Mesodermal cell (in vitro differentiated cells): ENCODE data around the gene UBN1. TPM values are rescaled to one million over a fixed set of nuclear protein-coding genes. Genes with fewer than 3 reads are reported as not detected.

Source experiments
- H3K27ac ChIP-seq: 2 replicates; pipeline ENCODE4 v1.7.0; 2013; ENCODE audit warnings: mild to moderate bottlenecking, low read depth, low read length, moderate library complexity; ENCODE audit not compliant: severe bottlenecking
- H3K36me3 ChIP-seq: 2 replicates; pipeline ENCODE4 v1.7.1; 2013; ENCODE audit warnings: mild to moderate bottlenecking, low read length, moderate library complexity; ENCODE audit not compliant: control insufficient read depth, insufficient read depth
- H3K4me1 ChIP-seq: one replicate; pipeline ENCODE4 v1.7.1; 2013; ENCODE audit warnings: mild to moderate bottlenecking, low read length; ENCODE audit not compliant: insufficient read depth, control insufficient read depth, poor library complexity, severe bottlenecking
- H3K4me3 ChIP-seq: 2 replicates; pipeline ENCODE4 v1.7.0; 2013; ENCODE audit warnings: low read length, control low read depth, mild to moderate bottlenecking; ENCODE audit not compliant: insufficient read depth, poor library complexity, severe bottlenecking; ENCODE audit errors: extremely low read depth
- H3K9me3 ChIP-seq: 2 replicates; pipeline ENCODE4 v1.7.1; 2013; ENCODE audit warnings: mild to moderate bottlenecking, low read length, moderate library complexity; ENCODE audit not compliant: control insufficient read depth
- WGBS, 2 experiments: methylation state at CpG; one replicate each; pipeline ENCODE4 v1.1.5; 2013; ENCODE audit warnings: missing lambda C conversion rate in 2 of 2; ENCODE audit not compliant: insufficient coverage in 2 of 2; 5-methylcytosine and 5-hydroxymethylcytosine counted together
- polyA plus RNA-seq, 2 experiments: library from polyadenylated mRNA; stranded (reverse); fragments of 50-300 nt; gene quantifications; one replicate each; pipeline ENCODE4 v1.2.3, GENCODE V29; 2013

Gene UBN1
- polyA plus RNA-seq (2013, experiment 1 of 2): 31.6 TPM
- polyA plus RNA-seq (2013, experiment 2 of 2): 23.5 TPM

DNA sequence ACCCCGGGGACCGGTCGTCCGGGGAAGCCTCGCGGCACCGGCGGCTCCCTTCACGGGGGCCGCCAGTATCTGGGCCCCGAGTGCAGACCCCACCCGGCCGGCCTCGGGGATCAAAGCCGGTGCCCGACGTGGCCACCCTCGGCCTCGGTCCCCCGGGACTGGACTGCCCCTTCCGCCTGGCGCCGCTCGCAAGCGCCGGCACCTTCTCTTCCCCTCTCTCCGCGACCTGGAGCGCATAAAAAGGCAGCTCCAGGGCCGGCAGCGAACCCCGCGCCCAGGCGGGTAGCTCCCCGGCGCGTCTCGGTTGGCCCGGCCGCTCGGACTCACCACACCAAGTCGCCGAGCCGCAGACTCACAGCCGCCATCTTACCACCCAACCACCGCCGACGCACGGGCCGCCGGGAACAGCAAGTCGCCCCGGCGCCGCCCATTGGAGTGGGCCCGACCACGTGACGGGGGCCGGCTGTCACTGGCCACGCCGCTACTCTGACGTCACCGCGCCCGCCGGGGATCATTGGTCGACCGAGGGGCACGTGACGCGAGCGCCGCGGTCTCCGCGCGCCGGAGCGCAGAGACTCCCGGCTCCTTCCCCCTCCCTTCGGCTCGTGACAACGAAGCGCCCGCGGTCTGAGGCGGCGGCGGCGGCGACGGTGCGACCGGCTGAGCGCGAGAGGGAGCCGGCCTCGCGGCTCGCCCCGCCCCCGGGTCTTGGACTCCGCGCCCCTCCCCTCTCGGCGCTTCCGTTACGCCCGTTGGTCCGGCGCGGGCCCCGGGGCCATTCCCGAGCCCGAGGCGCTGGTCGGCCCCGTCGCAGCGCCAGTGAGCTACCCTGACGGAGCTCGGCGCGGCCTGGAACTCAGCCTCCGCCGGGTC lies at the start of gene UBN1, which contains the start of gene GLYR1:
UBN1 (plus strand) TSS at position 581 of the 873 bp plus-strand sequence. CDS start 5,437 bp downstream, outside the sequence.
GLYR1 (minus strand) TSS at position 388 of the 873 bp plus-strand sequence; CDS start at position 365, 23 bp downstream.
- 0 to 1% methylated on average over 100 to 108 of the region's 126 CpGs for WGBS, 2 experiments
- peaks cover 11% of the 10 kb centered on the region for H3K4me1 ChIP-seq
- H3K36me3 ChIP-seq: peaks cover 34% of the 10 kb centered on the region
- H3K4me3 ChIP-seq: peak within 1 kb of the TSS; percentile 91
- no peaks in the 10 kb centered on the region for H3K9me3 ChIP-seq
- H3K27ac ChIP-seq: peak within 1 kb of the TSS; percentile 91

GRCh38 chr16:4797805-4798252 lies 49.5 kb upstream of the UBN1 start:
- Histone ChIP-seq H3K27ac (no peak overlapping the region), H3K36me3 (peaks cover 12% of the 10 kb centered on the region), H3K4me3 (no peak overlapping the region), H3K9me3 (no peaks in the 10 kb centered on the region), H3K4me1 (peaks cover 10% of the 10 kb centered on the region)
- WGBS, 2 experiments: 95 to 96% methylated on average over 17 to 18 of the region's 22 CpGs

- peaks cover 12% of the 10 kb centered on the region for H3K4me1 ChIP-seq
- no peak overlapping the region for H3K27ac ChIP-seq
- 92% methylated on average over 12 to 13 of the region's 16 CpGs for WGBS, 2 experiments
- H3K9me3 ChIP-seq: no peaks in the 10 kb centered on the region
- H3K36me3 ChIP-seq: peaks cover 12% of the 10 kb centered on the region
- H3K4me3 ChIP-seq: no peak overlapping the region
Observed at GRCh38 chr16:4798456-4798855, 48.8 kb upstream of the UBN1 start.

GRCh38 chr16:4799171-4799855 lies 48.0 kb upstream of the UBN1 start:
- Histone ChIP-seq H3K4me3 (no peak overlapping the region), H3K36me3 (peaks cover 12% of the 10 kb centered on the region), H3K9me3 (no peaks in the 10 kb centered on the region), H3K27ac (no peak overlapping the region), H3K4me1 (peaks cover 18% of the 10 kb centered on the region)
- WGBS, 2 experiments: 94 to 97% methylated on average over 19 of the region's 19 CpGs

DNA sequence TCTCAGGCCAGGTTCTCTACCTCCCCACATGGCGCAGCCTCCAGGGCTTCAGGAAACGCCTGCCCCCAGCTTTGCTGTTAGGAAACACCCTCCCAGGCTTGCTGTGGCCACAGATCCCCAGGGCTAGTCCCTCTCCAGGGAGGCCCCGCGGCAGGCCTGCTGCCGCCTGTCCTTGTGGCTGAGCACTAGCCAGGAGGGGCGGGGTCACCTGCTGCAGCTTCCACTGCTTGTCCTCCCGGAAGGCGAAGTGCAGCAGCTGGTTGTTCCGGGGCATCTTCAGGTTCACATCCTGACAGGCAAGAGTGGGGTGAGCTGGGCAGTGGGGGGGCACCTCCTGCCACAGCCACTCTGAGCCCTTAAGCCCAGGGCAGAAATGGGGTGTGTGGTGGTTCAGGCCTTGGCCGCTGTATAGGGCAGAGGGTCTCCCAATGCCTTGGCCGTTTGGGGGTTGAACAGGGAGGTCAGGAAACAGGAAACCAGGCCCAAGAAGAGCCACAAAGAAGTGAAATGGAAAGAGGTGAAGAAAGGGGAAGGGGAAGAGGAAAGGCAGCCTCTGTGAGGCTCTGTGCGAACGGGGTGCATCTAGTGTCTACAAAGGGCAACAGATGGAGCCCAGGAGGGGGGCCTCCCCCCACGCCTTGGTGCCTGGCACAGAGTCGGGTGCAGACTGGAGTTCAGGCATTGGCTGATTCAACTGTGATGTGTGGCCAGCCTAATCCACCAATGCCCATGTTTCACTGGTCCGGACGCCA lies 46.8 kb upstream of the UBN1 start:
- no peak overlapping the region for H3K4me3 ChIP-seq
- 92 to 96% methylated on average over 15 to 17 of the region's 17 CpGs for WGBS, 2 experiments

DNA sequence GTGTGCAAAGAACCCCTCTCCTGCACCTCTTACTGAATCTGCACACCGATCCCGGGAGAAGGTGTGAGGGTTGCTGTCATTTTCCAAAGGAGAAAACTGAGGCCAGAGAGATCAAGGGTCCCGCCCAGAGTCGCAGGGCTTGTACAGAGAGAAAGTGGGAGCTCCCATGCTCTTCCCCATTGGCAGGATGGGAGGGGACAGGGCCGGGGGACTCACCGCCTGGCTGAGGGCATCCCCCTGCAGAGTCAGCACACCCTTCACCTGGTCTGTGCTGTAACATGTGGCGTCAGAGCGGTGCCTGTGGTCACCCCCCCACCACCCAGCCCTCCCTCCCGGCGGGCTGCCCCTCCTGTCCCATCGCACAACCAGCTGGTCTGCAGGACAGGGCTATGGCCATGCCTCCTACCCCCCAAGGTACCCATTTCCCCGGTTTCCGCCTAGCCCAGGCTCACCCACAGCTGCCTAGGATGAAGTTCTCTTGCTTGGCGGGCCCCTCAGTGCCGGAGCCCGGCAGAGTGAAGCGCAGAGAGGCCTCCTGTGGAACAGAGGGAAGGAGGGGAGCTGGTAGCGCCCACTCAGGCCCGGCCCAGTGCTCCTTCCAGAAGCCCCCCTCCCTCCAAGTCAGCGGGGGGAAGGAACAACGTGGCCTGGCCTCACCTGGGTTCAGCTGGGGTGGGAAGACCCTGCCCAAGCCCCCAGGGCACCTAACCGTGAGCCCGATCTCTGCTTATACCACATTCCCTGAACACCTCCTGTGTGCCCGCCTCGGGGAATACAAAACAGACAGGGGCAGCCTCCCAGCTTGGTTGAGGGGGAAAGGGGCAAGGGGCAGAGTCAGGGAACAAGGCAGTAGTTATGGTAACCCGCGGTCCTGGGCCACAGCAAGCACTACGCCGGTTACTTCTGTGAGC lies 46.0 kb upstream of the UBN1 start:
- Histone ChIP-seq H3K36me3 (peaks cover 30% of the 10 kb centered on the region), H3K4me3 (peak overlapping the region; percentile 68), H3K4me1 (peaks cover 23% of the 10 kb centered on the region), H3K9me3 (no peaks in the 10 kb centered on the region), H3K27ac (no peak overlapping the region)
- 58 to 60% methylated on average over 14 to 15 of the region's 29 CpGs for WGBS, 2 experiments

More for the DNA sequence above, 46.8 kb upstream of the UBN1 start:
- no peaks in the 10 kb centered on the region for H3K9me3 ChIP-seq
- H3K27ac ChIP-seq: no peak overlapping the region
- peaks cover 21% of the 10 kb centered on the region for H3K36me3 ChIP-seq
- peaks cover 23% of the 10 kb centered on the region for H3K4me1 ChIP-seq

DNA sequence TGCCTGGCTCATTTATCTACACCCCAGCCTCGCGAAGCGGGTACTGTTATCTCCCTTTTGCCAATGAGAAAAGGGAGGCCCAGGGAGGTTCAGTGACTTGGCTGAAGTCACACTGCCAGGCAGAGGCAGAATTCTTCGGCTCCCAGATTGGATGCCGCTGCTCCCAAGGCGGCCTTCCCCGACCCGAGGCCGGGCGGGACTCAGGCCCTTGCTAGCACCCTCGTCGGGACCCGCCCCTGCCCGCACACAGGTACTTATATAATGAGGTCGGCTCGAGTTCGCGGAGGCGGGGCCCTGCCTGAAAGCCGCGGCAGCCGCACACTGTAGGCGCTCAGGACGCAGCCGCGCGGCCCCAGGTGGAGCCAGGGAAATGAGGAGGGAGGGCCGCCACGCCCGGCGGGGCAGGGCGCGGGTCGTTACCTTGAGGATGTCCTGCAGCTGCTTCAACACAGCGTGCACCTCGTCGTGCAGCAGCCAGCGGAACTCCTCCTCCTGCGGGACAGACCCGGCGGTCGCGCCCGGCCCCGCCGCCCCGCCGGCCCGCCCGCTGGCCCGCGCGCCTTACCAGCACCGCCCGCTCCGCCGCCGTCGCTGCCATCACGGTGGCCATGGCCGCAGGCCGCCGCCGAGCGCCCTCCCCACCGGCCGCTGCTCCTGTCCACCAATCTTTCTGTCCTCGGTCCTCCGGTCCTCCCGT lies 45.2 kb upstream of the UBN1 start, which contains the start of gene ROGDI:
ROGDI (minus strand) TSS at position 672 of the 697 bp plus-strand sequence; CDS start at position 610, 62 bp downstream.
- Histone ChIP-seq H3K4me3 (peak within 1 kb of the TSS; percentile 68), H3K4me1 (peaks cover 23% of the 10 kb centered on the region), H3K27ac (peak within 1 kb of the TSS; percentile 81), H3K9me3 (no peaks in the 10 kb centered on the region), H3K36me3 (peaks cover 35% of the 10 kb centered on the region)
- 0% methylated on average over 36 to 62 of the region's 70 CpGs for WGBS, 2 experiments

GRCh38 chr16:4802659-4803287 lies 44.5 kb upstream of the UBN1 start:
- H3K27ac ChIP-seq: peak overlapping the region; percentile 81
- peaks cover 41% of the 10 kb centered on the region for H3K36me3 ChIP-seq
- no peaks in the 10 kb centered on the region for H3K9me3 ChIP-seq
- peak overlapping the region; percentile 68 for H3K4me3 ChIP-seq
- peaks cover 23% of the 10 kb centered on the region for H3K4me1 ChIP-seq
- WGBS, 2 experiments: 0% methylated on average over 31 to 52 of the region's 59 CpGs

- Histone ChIP-seq H3K27ac (peak overlapping the region; percentile 81), H3K4me1 (peaks cover 23% of the 10 kb centered on the region), H3K4me3 (peak overlapping the region; percentile 68), H3K9me3 (no peaks in the 10 kb centered on the region), H3K36me3 (peaks cover 47% of the 10 kb centered on the region)
- WGBS, 2 experiments: 25 to 66% methylated on average over 1 to 6 of the region's 8 CpGs
Observed at GRCh38 chr16:4803401-4803844, 43.9 kb upstream of the UBN1 start.
